Stimulated activated CD8-positive, alpha-beta memory T cell treated with anti-CD3 and anti-CD28 coated beads, Interleukin-7, amount 100 ng/mL, for 24 hours (primary cell): ENCODE data around the gene ZCCHC2.

Source experiments
- DNase-seq: peaks from one replicate; pipeline ENCODE4 v3.0.0-alpha.2; 2020; ENCODE audit warnings: low read depth

The ZCCHC2 gene

GRCh38 chr18:62538881-62539280 lies 16.1 kb downstream of the ZCCHC2 start:
- no peak for DNase-seq

- DNase-seq: no peak
Measured at GRCh38 chr18:62539284-62540165, 16.7 kb downstream of the ZCCHC2 start.

GRCh38 chr18:62543021-62543420 lies 20.2 kb downstream of the ZCCHC2 start:
- DNase-seq: no peak

GRCh38 chr18:62545098-62545497 lies 22.3 kb downstream of the ZCCHC2 start:
- DNase-seq: no peak

- no peak for DNase-seq
Measured at GRCh38 chr18:62549755-62550154, 26.9 kb downstream of the ZCCHC2 start.

GRCh38 chr18:62550746-62551145 lies 27.9 kb downstream of the ZCCHC2 start:
- no peak for DNase-seq

- no peak for DNase-seq
Measured at GRCh38 chr18:62551972-62552513, 29.2 kb downstream of the ZCCHC2 start.

- no peak for DNase-seq
Measured at GRCh38 chr18:62554061-62554815, 31.4 kb downstream of the ZCCHC2 start.

GRCh38 chr18:62555135-62555534 lies 32.3 kb downstream of the ZCCHC2 start:
- DNase-seq: no peak

- no peak for DNase-seq
Measured at GRCh38 chr18:62556397-62556796, 33.6 kb downstream of the ZCCHC2 start.

GRCh38 chr18:62558015-62558663 lies 35.3 kb downstream of the ZCCHC2 start:
- no peak for DNase-seq

- no peak for DNase-seq
Measured at GRCh38 chr18:62564044-62564443, 41.2 kb downstream of the ZCCHC2 start.

GRCh38 chr18:62566199-62566598 lies 43.4 kb downstream of the ZCCHC2 start:
- DNase-seq: no peak

GRCh38 chr18:62566818-62567217 lies 44.0 kb downstream of the ZCCHC2 start:
- no peak for DNase-seq

- DNase-seq: no peak
Measured at GRCh38 chr18:62569081-62569655, 46.3 kb downstream of the ZCCHC2 start.

GRCh38 chr18:62571037-62571436 lies 48.2 kb downstream of the ZCCHC2 start:
- no peak for DNase-seq

GRCh38 chr18:62571648-62572047 lies 48.8 kb downstream of the ZCCHC2 start:
- DNase-seq: no peak

GRCh38 chr18:62572456-62572855 lies 49.6 kb downstream of the ZCCHC2 start:
- DNase-seq: no peak

GRCh38 chr18:62574776-62575175 lies 52.0 kb downstream of the ZCCHC2 start:
- no peak for DNase-seq

GRCh38 chr18:62576271-62576670 lies 53.4 kb downstream of the ZCCHC2 start:
- no peak for DNase-seq

- no peak for DNase-seq
Measured at GRCh38 chr18:62576845-62577512, 54.2 kb downstream of the ZCCHC2 start.

- no peak for DNase-seq
Measured at GRCh38 chr18:62577765-62578164, 54.9 kb downstream of the ZCCHC2 start.
